Stimulated activated CD8-positive, alpha-beta memory T cell treated with anti-CD3 and anti-CD28 coated beads, Interleukin-4, amount 100 ng/mL, for 1 hour (primary cell): ENCODE measurements around the gene AP2S1.
A peak's percentile ranks its signal among the peaks of the same experiment; 100 is the strongest.
"Not testable (repeated sequence)": the region's sequence is repeated elsewhere in the genome, so short reads cannot be mapped to it uniquely, and the experiment has no call there.

Source experiments
- DNase-seq, 2 donors: peaks; one replicate each; pipeline ENCODE4 v3.0.0-alpha.2; 2020; ENCODE audit warnings: low read depth in 2 of 2, low spot score in 1 of 2

The AP2S1 gene

DNA sequence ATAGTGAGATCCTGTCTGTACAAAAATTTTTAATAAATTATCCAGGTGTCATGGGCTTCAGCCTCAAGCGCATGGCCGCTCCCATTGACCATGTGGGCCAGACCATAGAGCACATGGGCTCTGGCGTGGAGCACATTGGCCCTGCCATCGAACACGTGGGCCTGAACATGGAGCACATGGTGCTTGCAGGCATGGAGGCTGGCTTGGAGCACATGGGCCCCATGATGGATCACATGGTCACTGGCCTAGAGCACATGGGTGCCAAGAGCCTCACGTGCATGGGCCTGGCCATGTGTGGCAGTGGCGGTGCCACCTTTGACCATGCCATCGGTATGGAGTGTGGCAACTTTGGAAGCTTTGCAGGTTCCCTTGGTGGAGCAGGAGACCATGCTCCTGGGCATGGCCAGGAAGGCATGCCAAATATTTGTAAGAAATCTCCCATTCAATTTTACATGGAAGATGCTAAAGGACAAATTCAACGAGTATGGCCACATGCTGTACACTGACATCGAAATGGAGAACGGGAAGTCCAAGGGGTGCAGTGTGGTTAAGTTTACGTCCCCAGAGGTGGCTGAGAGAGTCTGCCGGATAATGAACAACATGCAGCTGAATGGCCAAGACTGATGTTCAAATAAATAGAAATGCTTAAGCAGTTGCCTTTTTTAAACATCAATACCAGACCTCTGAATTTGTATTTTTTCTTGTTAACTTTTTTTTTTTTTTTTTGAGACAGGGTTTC lies 40.9 kb downstream of the AP2S1 start:
- DNase-seq, result no peak

- no peak for DNase-seq
Measured at GRCh38 chr19:46806656-46807055, 44.0 kb downstream of the AP2S1 start.

GRCh38 chr19:46804432-46804831 lies 46.2 kb downstream of the AP2S1 start:
- not testable (repeated sequence) for DNase-seq

- DNase-seq, result no peak
Measured at GRCh38 chr19:46803555-46803954, 47.1 kb downstream of the AP2S1 start.

DNA sequence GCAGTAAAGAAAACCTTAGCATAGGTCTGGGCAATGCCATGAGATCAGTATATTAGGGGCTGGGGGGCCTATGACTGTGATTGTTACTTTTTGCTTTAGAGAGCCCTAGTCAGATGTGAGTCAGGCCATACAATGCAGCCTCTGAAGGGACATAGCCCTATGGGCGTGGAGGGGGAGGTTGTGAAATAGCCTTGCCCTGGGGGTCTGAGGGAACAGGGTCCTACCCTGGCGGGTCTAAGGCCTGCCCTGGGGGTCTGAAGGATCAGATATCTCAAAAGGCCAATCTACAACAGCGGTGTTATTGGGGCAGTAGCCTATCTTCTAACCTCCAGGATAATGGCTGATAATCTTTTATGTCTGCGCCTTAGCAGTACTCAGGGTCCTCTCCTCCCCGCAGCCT lies 48.5 kb downstream of the AP2S1 start:
- no peak for DNase-seq

DNA sequence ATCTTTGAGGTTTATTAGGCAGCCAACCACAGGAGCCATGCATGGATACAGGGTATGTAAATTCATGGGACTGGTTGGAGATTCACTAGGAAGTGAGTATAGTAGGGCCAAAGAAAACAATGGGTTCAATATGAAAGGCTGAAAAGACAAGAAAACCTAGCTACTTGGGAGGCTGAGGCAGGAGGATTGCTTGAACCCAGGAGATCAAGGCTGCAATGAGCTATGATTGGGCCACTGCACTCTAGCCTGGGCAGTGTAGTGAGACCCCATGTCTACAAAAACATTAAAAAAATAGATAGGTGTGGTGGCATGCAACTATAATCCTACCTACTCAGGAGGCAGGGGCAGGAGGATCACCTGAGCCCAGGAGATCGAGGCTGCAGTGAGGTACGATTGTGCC lies 51.9 kb downstream of the AP2S1 start:
- no peak for DNase-seq

GRCh38 chr19:46797881-46798280 lies 52.8 kb downstream of the AP2S1 start:
- no peak for DNase-seq

DNA sequence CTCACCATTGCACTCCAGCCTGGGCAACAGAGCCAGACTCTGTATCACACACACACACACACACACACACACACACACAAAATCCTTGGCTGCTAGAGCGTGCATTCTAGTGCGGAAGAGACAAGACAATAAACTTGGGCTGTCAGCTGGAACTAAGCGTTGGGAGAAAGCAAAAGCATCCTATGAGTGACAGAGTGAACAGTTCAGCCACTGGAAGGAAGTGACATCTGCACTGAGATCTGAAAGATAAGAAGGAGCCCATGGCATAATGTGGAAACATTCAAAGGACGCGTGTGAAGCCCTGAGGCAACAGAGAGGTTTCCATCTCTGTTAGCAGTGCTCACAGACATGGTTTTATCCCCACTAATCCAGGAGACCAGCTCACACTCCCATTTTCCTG lies 58.7 kb downstream of the AP2S1 start:
- DNase-seq, result no peak

GRCh38 chr19:46789371-46789770 lies 61.3 kb downstream of the AP2S1 start:
- DNase-seq, result no peak

DNA sequence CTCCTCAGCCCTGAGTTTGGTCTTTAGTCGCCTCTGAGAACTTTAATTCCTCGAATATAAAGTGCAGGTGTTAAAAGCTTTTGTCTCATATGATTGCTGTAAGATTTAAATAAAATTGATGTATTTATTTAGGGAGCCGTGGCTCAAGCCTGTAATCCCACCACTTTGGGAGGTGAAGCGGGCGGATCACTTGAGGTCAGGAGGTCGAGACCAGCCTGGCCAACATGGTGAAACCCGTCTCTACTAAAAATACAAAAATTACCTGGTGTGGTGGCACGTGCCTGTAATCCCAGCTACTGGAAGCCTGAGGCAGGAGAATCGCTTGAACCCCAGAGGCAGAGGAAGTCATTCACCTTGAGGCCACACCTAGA lies 61.7 kb downstream of the AP2S1 start:
- DNase-seq, result no peak

DNA sequence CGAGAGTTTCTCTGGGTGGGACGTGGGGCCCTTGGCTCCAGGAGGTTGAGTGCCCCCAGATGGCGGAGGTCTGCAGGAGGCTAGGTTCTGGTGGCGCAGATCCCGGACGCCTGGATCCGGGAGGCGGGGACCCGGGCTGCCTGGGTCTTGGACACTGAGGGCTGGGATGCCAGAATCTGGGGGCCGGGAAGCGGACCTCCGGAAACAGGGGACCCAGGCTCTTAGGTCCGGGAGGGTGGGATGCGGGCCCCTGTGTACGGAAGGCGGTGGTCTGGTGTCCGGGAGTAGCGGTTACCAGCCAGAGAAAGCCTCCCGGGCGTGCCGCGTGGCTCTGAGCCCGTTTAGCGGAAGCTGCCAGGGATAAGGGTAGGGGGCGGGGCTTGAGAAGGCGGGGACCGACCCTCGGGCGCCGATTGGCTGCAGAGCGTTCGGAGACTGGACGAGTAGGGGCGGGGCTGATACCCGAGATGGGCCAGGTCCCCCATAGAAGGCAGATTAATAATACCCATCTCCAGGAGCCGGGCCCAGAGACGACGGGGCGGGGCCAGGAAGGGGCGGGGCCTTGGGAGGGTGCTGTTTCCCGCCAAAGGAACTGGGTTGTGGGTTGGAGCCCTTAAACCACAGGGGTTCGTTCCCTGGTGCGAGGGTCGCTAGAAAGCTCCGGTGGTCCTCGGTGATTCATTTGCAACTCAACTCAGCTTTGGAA lies 62.2 kb downstream of the AP2S1 start, which contains the start of gene SLC1A5:
Gene SLC1A5 (minus strand): TSS at position 333 of the 706 bp plus-strand sequence. CDS start 629 bp downstream, outside the sequence.
- DNase-seq, result peak; percentile 92 to 96
